Measurements from ENCODE around the gene AGBL2.

The AGBL2 gene

GRCh38 chr11:47626234-47626633, 88.9 kb downstream of the AGBL2 start:
- DNase-seq, result no peak

GRCh38 chr11:47620836-47621378, 94.3 kb downstream of the AGBL2 start:
- peak; percentile 53 for DNase-seq

GRCh38 chr11:47617417-47617809, 97.8 kb downstream of the AGBL2 start:
- no peak for DNase-seq

GRCh38 chr11:47616726-47617416, 98.3 kb downstream of the AGBL2 start:
- DNase-seq, result peak; percentile 71

GRCh38 chr11:47615249-47615648, 99.9 kb downstream of the AGBL2 start:
- DNase-seq, result no peak

GRCh38 chr11:47611348-47611794, 103.8 kb downstream of the AGBL2 start:
- DNase-seq, result no peak

- no peak for DNase-seq
These were observed 105.5 kb downstream of the AGBL2 start for GRCh38 chr11:47609675-47610074.

Data from NCI-H82 (cell line).